Measurements from ENCODE around the gene PTPRM. TPM values are rescaled to one million over a fixed set of nuclear protein-coding genes. Genes with fewer than 3 reads are reported as not detected.

The PTPRM gene
- total and polyA plus RNA-seq, 2 of the 8 experiments (the other 6 are each of a cell fraction or from before 2014, with no cell fraction given), result 4.1 to 7.0 TPM

DNA sequence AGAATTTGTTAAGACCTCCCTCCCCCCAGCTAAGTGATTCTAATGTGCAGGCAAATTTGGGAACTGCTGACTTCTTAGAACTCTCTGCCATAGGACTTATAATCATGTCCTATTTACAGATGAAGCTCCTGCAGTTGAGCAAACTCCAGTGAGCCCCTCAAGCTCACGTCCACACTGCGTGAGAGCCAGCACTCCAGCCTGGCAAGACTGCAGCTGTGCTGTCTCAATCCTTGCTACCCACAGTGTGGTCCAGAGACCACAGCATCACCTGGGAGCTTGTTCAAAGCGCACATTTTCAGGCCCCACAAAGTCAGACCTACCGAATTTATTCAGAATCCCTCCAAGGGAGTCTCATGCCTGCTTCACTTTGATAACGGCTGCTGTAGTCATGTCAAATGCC lies 799.0 kb downstream of the PTPRM start (continued):
- TF ChIP-seq POU5F1 (IDR thresholded peaks at IDR 0.05; ENCODE audit: low read depth, low read length) (no peak), MAX (IDR thresholded peaks at IDR 0.05) (no peak), GABPA (IDR thresholded peaks at IDR 0.05; ENCODE audit: borderline replicate concordance, insufficient read depth, low read length) (no peak)
